HG03342 (cell line): ENCODE results near the gene RBL2.
"Not testable (repeated sequence)": the region's sequence is repeated elsewhere in the genome, so short reads cannot be mapped to it uniquely, and the experiment has no call there.

Experiments used
- ATAC-seq: cut with Tn5 transposase; IDR thresholded peaks from one replicate; pipeline ENCODE4 v1.9.1; 2021; ENCODE audit warnings: mild to moderate bottlenecking, moderate library complexity; ENCODE audit not compliant: unreplicated experiment

The RBL2 gene

GRCh38 chr16:53529513-53529912 is 95.2 kb downstream of the RBL2 start:
- ATAC-seq: no peak

GRCh38 chr16:53530046-53530445 is 95.8 kb downstream of the RBL2 start:
- no peak for ATAC-seq

- ATAC-seq: no peak
These were observed 96.5 kb downstream of the RBL2 start for GRCh38 chr16:53530741-53531140.

- no peak for ATAC-seq
These were observed 99.9 kb downstream of the RBL2 start for GRCh38 chr16:53534206-53534605.

GRCh38 chr16:53537626-53538025 is 103.4 kb downstream of the RBL2 start:
- no peak for ATAC-seq

- not testable (repeated sequence) for ATAC-seq
These were observed 105.1 kb downstream of the RBL2 start for GRCh38 chr16:53539346-53539745.

- not testable (repeated sequence) for ATAC-seq
These were observed 105.8 kb downstream of the RBL2 start for GRCh38 chr16:53539759-53540718.
